ENCODE data around the gene CHRDL1.
"Not testable (repeated sequence)": the region's sequence is repeated elsewhere in the genome, so short reads cannot be mapped to it uniquely, and the experiment has no call there.

The CHRDL1 gene

DNA sequence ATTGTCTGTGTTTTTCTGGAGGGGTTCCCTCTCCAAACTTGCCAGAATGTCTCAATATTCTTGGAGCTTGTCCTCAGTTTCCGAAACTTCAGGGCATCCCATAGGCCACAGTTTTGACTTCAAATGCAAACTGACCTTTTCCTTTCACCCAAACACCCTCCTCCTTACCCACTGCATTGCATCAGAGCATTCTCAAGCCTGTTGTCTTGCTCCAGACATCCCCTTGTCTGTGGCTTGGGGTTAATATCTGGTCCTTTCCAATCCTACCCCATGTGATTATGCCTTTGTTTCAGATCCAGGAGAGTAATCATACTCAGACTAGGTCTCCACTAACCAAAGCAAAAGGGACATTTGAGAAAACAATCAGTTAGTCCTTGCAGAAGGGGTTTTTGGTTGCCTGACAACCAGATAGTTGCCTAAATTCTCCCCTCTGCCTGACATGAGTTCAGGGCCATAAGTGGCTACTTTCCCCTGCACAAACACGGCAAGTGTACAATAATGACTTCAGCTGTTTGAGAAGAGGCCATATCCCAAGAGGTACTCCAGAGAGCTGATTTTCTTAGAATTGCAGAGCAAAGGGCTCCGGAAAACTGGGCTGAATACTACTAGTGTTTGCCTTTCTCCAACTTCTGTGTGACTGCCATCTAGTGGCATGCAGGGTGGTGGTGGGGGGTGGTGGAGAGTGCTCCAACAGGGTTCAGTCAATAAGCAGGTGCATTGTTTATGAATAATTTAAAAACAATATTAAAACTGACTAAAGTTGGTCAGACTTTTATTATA lies 130.2 kb downstream of the CHRDL1 start:
- peak in 1 of 2 donors; percentile 1 for DNase-seq (ENCODE audit: low read depth in 2 of 2)

GRCh38 chrX:110657073-110657472 lies 138.5 kb downstream of the CHRDL1 start:
- no peak for DNase-seq (ENCODE audit: low read depth in 2 of 2)

DNA sequence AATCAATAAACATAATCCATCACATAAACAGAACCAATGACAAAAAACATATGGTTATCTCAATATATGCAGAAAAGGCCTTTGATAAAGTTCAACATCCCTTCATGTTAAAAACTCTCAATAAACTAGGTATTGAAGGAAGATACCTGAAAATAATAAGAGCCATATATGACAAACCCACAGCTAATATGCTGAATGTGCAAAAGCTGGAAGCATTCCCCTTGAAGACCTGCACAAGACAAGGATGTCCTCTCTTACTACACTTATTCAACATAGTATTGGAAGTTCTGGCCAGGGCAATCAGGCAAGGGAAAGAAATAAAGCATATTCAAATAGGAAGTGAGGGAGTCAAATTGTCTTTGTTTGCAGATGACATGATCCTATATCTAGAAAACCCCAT lies 141.3 kb downstream of the CHRDL1 start:
- not testable (repeated sequence) for DNase-seq (ENCODE audit: low read depth in 2 of 2)

DNA sequence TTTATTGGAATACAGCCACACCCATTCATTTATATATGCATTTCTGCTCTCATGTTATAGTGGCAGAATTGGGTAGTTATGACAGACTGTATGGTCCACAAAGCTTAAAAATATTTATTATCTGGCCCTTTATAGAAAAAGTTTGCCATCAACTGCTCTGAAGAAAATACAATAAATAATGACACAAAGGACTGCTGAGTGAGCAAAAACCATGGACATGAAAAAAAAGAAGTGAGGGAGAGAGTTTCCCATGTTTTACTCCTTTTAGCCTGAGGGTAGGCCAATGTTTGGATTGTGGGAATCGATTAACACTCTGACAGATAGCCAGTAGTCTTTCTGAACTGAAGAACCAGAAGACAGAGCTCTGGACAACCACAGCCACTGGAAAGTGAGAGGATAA lies 149.2 kb downstream of the CHRDL1 start:
- no peak for DNase-seq (ENCODE audit: low read depth in 2 of 2)

All from stimulated activated CD4-positive, alpha-beta T cell treated with anti-CD3 and anti-CD28 coated beads, Interleukin-4, amount 100 ng/mL, for 48 hours (primary cell).